Erythroblast (primary cell): ENCODE measurements around the gene HNF4A.

ENCODE experiments used
- DNase-seq, 2 experiments: peaks; one replicate each; lab custom pipeline; 2025; lab: John Stamatoyannopoulos, UW
- GATA1 ChIP-seq: IDR thresholded peaks from 2 replicates; pipeline ENCODE4 v1.6.1; 2011; ENCODE audit warnings: low read depth, mild to moderate bottlenecking, control low read depth, low read length, moderate library complexity
- POLR2A ChIP-seq: IDR thresholded peaks from 2 replicates; pipeline ENCODE4 v1.6.1; 2011; ENCODE audit warnings: mild to moderate bottlenecking, low read length

The HNF4A gene

GRCh38 chr20:44401770-44402390 lies 46.4 kb downstream of the HNF4A start:
- TF ChIP-seq POLR2A (no peak), GATA1 (no peak)
- DNase-seq = no peak

GRCh38 chr20:44402391-44403193 lies 47.1 kb downstream of the HNF4A start:
- TF ChIP-seq POLR2A = no peak
- no peak for TF ChIP-seq GATA1

GRCh38 chr20:44403194-44404112 lies 48.0 kb downstream of the HNF4A start:
- DNase-seq = no peak
- no peak for TF ChIP-seq GATA1
- TF ChIP-seq POLR2A = no peak

More at GRCh38 chr20:44402391-44403193, 47.1 kb downstream of the HNF4A start:
- DNase-seq = no peak

DNA sequence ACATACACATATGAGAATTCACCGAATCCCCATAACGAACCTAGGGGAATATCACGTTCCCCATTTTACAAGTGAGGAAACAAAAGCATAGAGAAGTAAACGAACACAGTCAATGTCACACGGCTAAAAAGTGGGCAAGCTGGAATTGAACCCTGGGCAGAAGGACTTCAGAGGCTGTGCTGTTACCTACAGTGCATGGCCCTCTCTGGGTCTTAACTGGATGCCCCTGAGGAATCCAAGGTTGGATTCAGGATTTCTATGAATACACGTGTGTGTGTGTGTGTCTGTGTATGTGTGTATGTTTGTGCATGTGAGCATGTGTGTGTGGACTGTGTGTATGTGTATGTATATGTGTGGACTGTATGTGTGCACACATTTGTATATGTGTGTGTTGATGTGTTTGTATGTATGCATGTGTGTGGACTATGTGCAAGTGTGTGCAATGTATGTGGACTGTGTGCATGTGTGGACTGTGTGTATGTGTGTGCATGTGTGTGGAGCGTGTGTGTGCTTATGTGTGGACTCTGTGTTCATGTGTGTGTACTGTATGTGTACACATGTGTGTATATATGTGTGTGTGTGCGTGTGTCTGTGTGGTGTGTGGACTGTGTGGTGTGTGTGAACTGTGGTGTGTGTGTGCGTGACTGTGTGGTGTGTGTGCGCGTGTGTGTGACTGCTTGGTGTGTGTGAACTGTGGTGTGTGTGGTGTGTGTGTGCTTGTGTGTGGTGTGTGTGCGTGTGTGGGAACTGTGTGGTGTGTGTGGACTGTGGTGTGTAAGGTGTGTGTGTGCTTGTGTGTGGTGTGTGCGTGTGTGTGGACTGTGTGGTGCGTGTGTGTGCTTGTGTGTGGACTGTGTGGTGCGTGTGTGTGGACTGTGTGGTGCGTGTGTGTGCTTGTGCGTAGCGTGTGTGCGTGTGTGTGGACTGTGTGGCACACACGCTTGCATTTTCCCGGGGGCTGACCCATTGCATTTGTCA lies 49.0 kb downstream of the HNF4A start:
- TF ChIP-seq GATA1 (no peak), POLR2A (no peak)
- DNase-seq = peak in 1 of 2 experiments; percentile 32

GRCh38 chr20:44405257-44405656 lies 49.8 kb downstream of the HNF4A start:
- DNase-seq = no peak

GRCh38 chr20:44405785-44406571 lies 50.5 kb downstream of the HNF4A start:
- DNase-seq = no peak
- TF ChIP-seq GATA1 (no peak), POLR2A (no peak)

More at GRCh38 chr20:44405257-44405656, 49.8 kb downstream of the HNF4A start:
- TF ChIP-seq GATA1 = no peak
- no peak for TF ChIP-seq POLR2A

GRCh38 chr20:44406572-44407137 lies 51.2 kb downstream of the HNF4A start:
- no peak for DNase-seq
- TF ChIP-seq GATA1 (no peak), POLR2A (no peak)

GRCh38 chr20:44407402-44408184 lies 52.1 kb downstream of the HNF4A start:
- TF ChIP-seq GATA1 (no peak), POLR2A (no peak)
- peak; percentile 82 to 87 for DNase-seq

DNA sequence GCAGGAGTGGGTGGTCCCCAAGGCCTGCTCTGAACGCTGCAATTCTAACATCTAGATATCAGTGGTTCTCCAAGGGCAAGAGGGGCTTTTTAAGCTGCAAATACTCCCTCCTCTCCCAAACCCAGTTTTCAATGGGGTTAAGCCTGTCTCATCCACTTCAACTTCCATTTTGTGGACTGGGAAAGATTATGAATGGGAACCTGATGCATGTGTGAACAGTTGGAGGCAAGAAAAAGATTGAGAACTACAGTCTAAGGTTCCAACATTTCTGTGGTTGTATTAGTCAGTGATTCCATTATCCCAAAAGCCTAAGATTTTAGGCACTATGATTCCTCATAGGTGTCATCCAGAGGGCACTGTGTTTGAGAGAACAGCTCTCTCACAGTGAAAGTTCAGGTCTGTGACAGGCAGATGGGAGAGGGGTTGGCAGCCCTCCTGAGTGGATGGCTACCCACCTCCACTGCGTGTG lies 53.7 kb downstream of the HNF4A start:
- DNase-seq = no peak
- no peak for TF ChIP-seq GATA1
- TF ChIP-seq POLR2A = no peak

DNA sequence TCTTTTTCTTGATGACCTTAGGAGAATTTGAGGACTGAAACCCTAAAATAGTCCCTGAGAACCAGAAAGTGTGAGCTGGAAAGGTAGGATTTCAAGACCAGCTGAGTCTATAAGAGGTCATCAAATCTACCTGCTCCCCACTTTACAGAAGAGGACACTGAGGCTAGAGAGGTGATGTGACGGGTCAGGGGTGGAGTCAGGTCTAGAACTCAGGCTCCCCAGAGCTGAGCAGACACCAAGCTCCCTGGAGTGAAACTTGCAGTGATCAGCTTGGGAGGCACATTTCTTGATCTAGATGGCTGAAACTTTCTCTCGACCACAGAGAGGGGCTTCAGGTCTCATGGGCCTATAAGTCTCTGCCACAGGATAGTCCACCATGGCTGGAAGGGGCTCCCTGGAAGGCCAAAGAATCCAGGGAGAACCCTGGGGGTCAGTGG lies 55.1 kb downstream of the HNF4A start:
- no peak for TF ChIP-seq GATA1
- no peak for TF ChIP-seq POLR2A
- DNase-seq = no peak

- no peak for DNase-seq
- no peak for TF ChIP-seq GATA1
These were observed 55.7 kb downstream of the HNF4A start for GRCh38 chr20:44411020-44411756.
